HepG2 (cell line): ENCODE results near the gene ITGA7. TPM values are rescaled to one million over a fixed set of nuclear protein-coding genes. Genes with fewer than 3 reads are reported as not detected.

Experiments used
- AHR ChIP-seq: IDR thresholded peaks from 2 replicates; pipeline ENCODE4 v1.6.1; 2018; ENCODE audit warnings: missing genetic modification reagents, missing compliant biosample characterization
- ATF7 ChIP-seq, 2 experiments: fragments of 450-650 bp in 1 of 2; sonication (generic) in 1 of 2; formaldehyde crosslinking in 1 of 2; IDR thresholded peaks; 2 replicates each; pipeline versions ENCODE4 v1.4.0 to v1.6.1; 2016 to 2020; ENCODE audit warnings: antibody characterized with exemption in 1 of 2, mild to moderate bottlenecking in 1 of 2, missing genetic modification reagents in 1 of 2
- CREM ChIP-seq, 2 experiments: sonication (generic) in 1 of 2; formaldehyde crosslinking in 1 of 2; IDR thresholded peaks; 2 replicates each; pipeline versions ENCODE4 v1.4.0 to v1.6.1; 2016 to 2020; ENCODE audit warnings: antibody characterized with exemption in 1 of 2, mild to moderate bottlenecking in 1 of 2, missing genetic modification reagents in 1 of 2
- DR1 ChIP-seq: sonication (generic); formaldehyde crosslinking; IDR thresholded peaks from 2 replicates; pipeline ENCODE4 v1.8.0; 2021; ENCODE audit warnings: mild to moderate bottlenecking, missing genetic modification reagents, inconsistent platforms
- GFI1 ChIP-seq: sonication (generic); formaldehyde crosslinking; IDR thresholded peaks from 2 replicates; pipeline ENCODE4 v1.5.0; 2020; ENCODE audit warnings: missing genetic modification reagents, mild to moderate bottlenecking, borderline replicate concordance
- GMEB1 ChIP-seq: sonication (generic); formaldehyde crosslinking; IDR thresholded peaks from 2 replicates; pipeline ENCODE4 v1.5.1; 2020; ENCODE audit warnings: missing genetic modification reagents, mild to moderate bottlenecking, borderline replicate concordance
- JUN ChIP-seq: sonication (generic); formaldehyde crosslinking; IDR thresholded peaks from 2 replicates; pipeline ENCODE4 v1.4.0; 2020; ENCODE audit warnings: mild to moderate bottlenecking, missing genetic modification reagents
- JUNB ChIP-seq: sonication (generic); formaldehyde crosslinking; IDR thresholded peaks from 2 replicates; pipeline ENCODE4 v1.8.0; 2022; ENCODE audit warnings: missing genetic modification reagents, mild to moderate bottlenecking, borderline replicate concordance
- NR3C1 ChIP-seq: sonication (generic); formaldehyde crosslinking; IDR thresholded peaks from 2 replicates; pipeline ENCODE4 v1.4.0; 2020; ENCODE audit warnings: missing genetic modification reagents
- PAXIP1 ChIP-seq: sonication (generic); formaldehyde crosslinking; conservative IDR thresholded peaks from 2 replicates; pipeline ENCODE4 v1.4.0; 2020; ENCODE audit warnings: mild to moderate bottlenecking, missing genetic modification reagents, moderate library complexity
- PHF8 ChIP-seq: sonication (generic); formaldehyde crosslinking; IDR thresholded peaks from 2 replicates; pipeline ENCODE4 v1.5.0; 2020; ENCODE audit warnings: missing genetic modification reagents
- PLRG1 ChIP-seq: fragments of 450-650 bp; conservative IDR thresholded peaks from 2 replicates; pipeline ENCODE4 v1.6.1; 2016
- TRAFD1 ChIP-seq: sonication (generic); formaldehyde crosslinking; IDR thresholded peaks from 2 replicates; pipeline ENCODE4 v1.5.1; 2020; ENCODE audit warnings: missing genetic modification reagents, mild to moderate bottlenecking, borderline replicate concordance
- ZBTB43 ChIP-seq: sonication (generic); formaldehyde crosslinking; conservative IDR thresholded peaks from 2 replicates; pipeline ENCODE4 v1.4.0; 2020; ENCODE audit warnings: missing genetic modification reagents
- ZKSCAN5 ChIP-seq: sonication (generic); formaldehyde crosslinking; IDR thresholded peaks from 2 replicates; pipeline ENCODE4 v1.5.1; 2020; ENCODE audit warnings: mild to moderate bottlenecking, missing genetic modification reagents
- ZNF17 ChIP-seq: sonication (generic); formaldehyde crosslinking; IDR thresholded peaks from 2 replicates; pipeline ENCODE4 v1.5.0; 2020; ENCODE audit warnings: mild to moderate bottlenecking, missing genetic modification reagents
- ZNF326 ChIP-seq: sonication (generic); formaldehyde crosslinking; IDR thresholded peaks from 2 replicates; pipeline ENCODE4 v1.4.0; 2020; ENCODE audit warnings: missing genetic modification reagents, borderline replicate concordance
- ZNF784 ChIP-seq: sonication (generic); formaldehyde crosslinking; IDR thresholded peaks from 2 replicates; pipeline ENCODE4 v1.5.1; 2020; ENCODE audit warnings: missing genetic modification reagents, mild to moderate bottlenecking, borderline replicate concordance
- polyA plus RNA-seq, 8 experiments: library from polyadenylated mRNA; depleted of rRNA in 3 of 8; stranded (reverse) in 7 of 8; unstranded in 1 of 8; fragments of >200 nt; fragmentation: Illumina TruSeq in 4 of 8; extraction: Trizol in 4 of 8; gene quantifications; 2 replicates each; pipeline versions ENCODE4 v1.2.1 to v1.2.3, GENCODE V29; 2011 to 2016; ENCODE audit warnings: low read depth in 4 of 8, missing spikeins in 1 of 8, mixed read lengths in 1 of 8; ENCODE audit not compliant: insufficient read depth in 1 of 8
- total RNA-seq, 5 experiments: library from RNA; depleted of rRNA; stranded (reverse); fragments of >200 nt; fragmentation: Illumina TruSeq; extraction: Trizol; gene quantifications; 2 replicates each; pipeline ENCODE4 v1.2.3, GENCODE V29; 2016; ENCODE audit warnings: low read depth in 1 of 5

The ITGA7 gene
- total and polyA plus RNA-seq, 2 of the 13 experiments (the other 11 are each of a cell fraction or from before 2014, with no cell fraction given) = 0.65 to 0.75 TPM

GRCh38 chr12:55681142-55682077, 26.3 kb downstream of the ITGA7 start (continued):
- TF ChIP-seq PHF8 (peak; percentile 73), TRAFD1 (CRISPR knock-in tag) (peak; percentile 33; the same call in 1 of the 2 replicates), ATF7 (IDR thresholded peaks at IDR 0.05) (no peak), ATF7 (CRISPR knock-in tag; IDR thresholded peaks at IDR 0.05) (no peak), ZNF17 (CRISPR knock-in tag) (no peak), GFI1 (no peak), ZNF784 (CRISPR knock-in tag) (no peak), JUNB (CRISPR knock-in tag) (no peak), ZNF326 (CRISPR knock-in tag) (no peak), DR1 (peak; percentile 75), CREM (IDR thresholded peaks at IDR 0.05) (no peak), CREM (CRISPR knock-in tag; IDR thresholded peaks at IDR 0.05) (no peak), ZKSCAN5 (CRISPR knock-in tag) (no peak), GMEB1 (CRISPR knock-in tag) (peak; percentile 44; the same call in 1 of the 2 replicates), AHR (CRISPR knock-in tag) (no peak), PLRG1 (no peak), JUN (CRISPR knock-in tag) (no peak), PAXIP1 (CRISPR knock-in tag) (peak; percentile 76), ZBTB43 (CRISPR knock-in tag) (no peak), NR3C1 (CRISPR knock-in tag) (no peak)
